DLD1 (cell line): ENCODE data around the gene TMEM128.
"Not testable (repeated sequence)": the region's sequence is repeated elsewhere in the genome, so short reads cannot be mapped to it uniquely, and the experiment has no call there.

Experiments
- in situ Hi-C: cut with HindIII; loops from 2 replicates; pipeline ENCODE4 v1.10.0; 2017; ENCODE audit warnings: low sequenced_read_pairs

Gene TMEM128

GRCh38 chr4:4259484-4260100 is 11.6 kb upstream of the TMEM128 start:
- in situ Hi-C loops = no loop called here

GRCh38 chr4:4257705-4258104 is 9.7 kb upstream of the TMEM128 start:
- in situ Hi-C loops = not testable (repeated sequence)

GRCh38 chr4:4256799-4257198 is 8.8 kb upstream of the TMEM128 start:
- in situ Hi-C loops = no loop called here

GRCh38 chr4:4254666-4255065 is 6.6 kb upstream of the TMEM128 start:
- in situ Hi-C loops = no loop called here

- in situ Hi-C loops = no loop called here
These were observed 6.2 kb upstream of the TMEM128 start for GRCh38 chr4:4254199-4254598.

GRCh38 chr4:4249866-4250265 is 1.8 kb upstream of the TMEM128 start:
- in situ Hi-C loops = no loop called here

GRCh38 chr4:4249342-4249741 is 1.3 kb upstream of the TMEM128 start:
- in situ Hi-C loops = not testable (repeated sequence)

GRCh38 chr4:4248885-4249203 is 821 bp upstream of the TMEM128 start:
- in situ Hi-C loops = no loop called here

- in situ Hi-C loops = no loop called here
These were observed 361 bp downstream of the TMEM128 start for GRCh38 chr4:4247696-4248028.

GRCh38 chr4:4245172-4245571 is 2.9 kb downstream of the TMEM128 start:
- in situ Hi-C loops = no loop called here

- in situ Hi-C loops = not testable (repeated sequence)
These were observed 8.5 kb downstream of the TMEM128 start for GRCh38 chr4:4239551-4239950.

GRCh38 chr4:4233610-4234009 is 14.4 kb downstream of the TMEM128 start:
- in situ Hi-C loops = no loop called here

GRCh38 chr4:4228356-4228668 is 19.7 kb downstream of the TMEM128 start:
- in situ Hi-C loops = no loop called here

- in situ Hi-C loops = no loop called here
These were observed 20.3 kb downstream of the TMEM128 start for GRCh38 chr4:4227510-4228355.

- in situ Hi-C loops = no loop called here
These were observed 21.2 kb downstream of the TMEM128 start, which contains the start of gene OTOP1 for GRCh38 chr4:4226606-4227438. Gene OTOP1 (minus strand): TSS chr4:4226929. CDS start chr4:4226864, 65 bp downstream.

- in situ Hi-C loops = no loop called here
These were observed 22.0 kb downstream of the TMEM128 start for GRCh38 chr4:4225915-4226605.

- in situ Hi-C loops = no loop called here
These were observed 30.9 kb downstream of the TMEM128 start for GRCh38 chr4:4217113-4217512.

GRCh38 chr4:4216648-4217047 is 31.4 kb downstream of the TMEM128 start:
- in situ Hi-C loops = no loop called here

- in situ Hi-C loops = not testable (repeated sequence)
These were observed 34.3 kb downstream of the TMEM128 start for GRCh38 chr4:4213674-4214073.

GRCh38 chr4:4206204-4206603 is 41.8 kb downstream of the TMEM128 start:
- in situ Hi-C loops = no loop called here

GRCh38 chr4:4204401-4204745 is 43.6 kb downstream of the TMEM128 start:
- in situ Hi-C loops = no loop called here
